OCI-LY7 (cell line): ENCODE measurements around the gene NTMT2. TPM values are rescaled to one million over a fixed set of nuclear protein-coding genes. Genes with fewer than 3 reads are reported as not detected.

Source experiments
- BruUV-seq: library from RNA; stranded (reverse); fragments of 400-500 nt; replicated peaks from 2 replicates; lab custom pipeline; 2021; lab: Mats Ljungman, UMichigan
- CTCF ChIA-PET: fragments of 300-600 bp; sonication (Branson Sonifier 250); formaldehyde crosslinking; loops from one replicate; lab custom pipeline; 2022; ENCODE audit warnings: antibody characterized with exemption; ENCODE audit not compliant: unreplicated experiment; lab: Charles Lee
- POLR2A ChIA-PET: fragments of 300-600 bp; sonication (Branson Sonifier 250); formaldehyde crosslinking; loops from one replicate; lab custom pipeline; 2022; ENCODE audit warnings: antibody characterized with exemption; lab: Charles Lee
- DNase-seq: peaks from one replicate; pipeline ENCODE4 v3.0.0-alpha.2; 2015; ENCODE audit warnings: low spot score
- H2AFZ ChIP-seq: fragments of 200-600 bp; sonication (generic), shearing (Covaris generic); 2 replicates; pipeline ENCODE4 v1.6.1; 2014; ENCODE audit warnings: mild to moderate bottlenecking, antibody characterized with exemption, low read length, moderate library complexity
- H3K27ac ChIP-seq: fragments of 200-600 bp; sonication (generic); 2 replicates; pipeline ENCODE4 v1.5.1; 2014; ENCODE audit warnings: mixed run types, low read depth, mild to moderate bottlenecking, moderate library complexity, low read length, inconsistent platforms; ENCODE audit not compliant: poor library complexity, severe bottlenecking
- H3K36me3 ChIP-seq: fragments of 200-600 bp; sonication (generic); 2 replicates; pipeline ENCODE4 v1.6.1; 2014; ENCODE audit warnings: mild to moderate bottlenecking, antibody characterized with exemption, low read length, moderate library complexity, mixed read lengths; ENCODE audit not compliant: insufficient read depth
- H3K4me1 ChIP-seq: fragments of 200-600 bp; sonication (generic); 2 replicates; pipeline ENCODE4 v1.5.1; 2014; ENCODE audit warnings: mild to moderate bottlenecking, low read length; ENCODE audit not compliant: insufficient read depth, poor library complexity, severe bottlenecking
- H3K4me2 ChIP-seq: fragments of 200-600 bp; sonication (generic); 2 replicates; pipeline ENCODE4 v1.6.1; 2014; ENCODE audit warnings: mild to moderate bottlenecking, low read length
- H3K4me3 ChIP-seq: fragments of 200-600 bp; sonication (generic); 2 replicates; pipeline ENCODE4 v1.5.1; 2014; ENCODE audit warnings: mild to moderate bottlenecking, low read depth, low read length; ENCODE audit not compliant: poor library complexity, severe bottlenecking
- H3K79me2 ChIP-seq: fragments of 200-600 bp; sonication (generic); 2 replicates; pipeline ENCODE4 v1.6.1; 2016; ENCODE audit warnings: low read depth, mild to moderate bottlenecking, low read length, moderate library complexity, mixed read lengths; ENCODE audit not compliant: insufficient read depth
- H3K9me2 ChIP-seq: fragments of 200-600 bp; sonication (generic); 2 replicates; pipeline ENCODE4 v1.6.1; 2016; ENCODE audit warnings: mild to moderate bottlenecking, low read length, mixed read lengths; ENCODE audit not compliant: insufficient read depth
- H3K9me3 ChIP-seq: fragments of 200-600 bp; sonication (generic); 2 replicates; pipeline ENCODE4 v1.6.1; 2014; ENCODE audit warnings: mild to moderate bottlenecking, mixed run types, low read length, mixed read lengths
- H4K20me1 ChIP-seq: fragments of 200-600 bp; sonication (generic); 2 replicates; pipeline ENCODE4 v1.6.1; 2014; ENCODE audit warnings: mild to moderate bottlenecking, antibody characterized with exemption, low read length, moderate library complexity, mixed read lengths; ENCODE audit not compliant: insufficient read depth
- EZH2phosphoT487 ChIP-seq: fragments of 200-600 bp; sonication (generic); IDR thresholded peaks from 2 replicates; pipeline ENCODE4 v1.6.1; 2018; ENCODE audit warnings: low read depth, borderline replicate concordance, mild to moderate bottlenecking, mixed run types, antibody characterized with exemption, low read length, moderate library complexity, mixed read lengths
- intact Hi-C: fragments of 100-400 bp; cut with micrococcal nuclease; formaldehyde crosslinking; loops from one replicate; pipeline ENCODE4 v1.10.0; 2022; ENCODE audit not compliant: unreplicated experiment
- total RNA-seq, 2 experiments: library from RNA; depleted of rRNA in 1 of 2; stranded (reverse); fragments of >200 nt in 1 of 2; shearing (Covaris generic) in 1 of 2; gene quantifications; 2 replicates each; pipeline ENCODE4 v1.2.3, GENCODE V29; 2014 to 2022
- TF ChIP-seq, protein P1 (sequence below): fragments of 200-600 bp; sonication (generic); conservative IDR thresholded peaks from 2 replicates; pipeline ENCODE4 v1.5.1; 2014; ENCODE audit warnings: mild to moderate bottlenecking, antibody characterized with exemption, low read length, moderate library complexity, mixed read lengths

The NTMT2 gene
- total RNA-seq, 2 experiments from 2014 or later, result not detected

GRCh38 chr1:170174395-170174794 is 28.6 kb downstream of the NTMT2 start:
- Histone ChIP-seq H3K79me2 (no peaks in the 10 kb centered on the region), H2AFZ (no peak overlapping the region), H3K27ac (no peak overlapping the region), H3K4me3 (no peak overlapping the region), H3K4me2 (no peak overlapping the region), H3K36me3 (no peaks in the 10 kb centered on the region), H3K9me2 (no peaks in the 10 kb centered on the region), H3K9me3 (no peaks in the 10 kb centered on the region), H3K4me1 (no peaks in the 10 kb centered on the region), H4K20me1 (no peaks in the 10 kb centered on the region)
- no peak for DNase-seq
- no TSS peak for BruUV-seq
- ChIA-PET CTCF (no interaction called here), POLR2A (interaction anchor here (1.7 kb wide), 1 partner anchor 13 kb away, joined by 5 read pairs; no protein-coding TSS in a partner anchor)
- TF ChIP-seq, protein P1, sequence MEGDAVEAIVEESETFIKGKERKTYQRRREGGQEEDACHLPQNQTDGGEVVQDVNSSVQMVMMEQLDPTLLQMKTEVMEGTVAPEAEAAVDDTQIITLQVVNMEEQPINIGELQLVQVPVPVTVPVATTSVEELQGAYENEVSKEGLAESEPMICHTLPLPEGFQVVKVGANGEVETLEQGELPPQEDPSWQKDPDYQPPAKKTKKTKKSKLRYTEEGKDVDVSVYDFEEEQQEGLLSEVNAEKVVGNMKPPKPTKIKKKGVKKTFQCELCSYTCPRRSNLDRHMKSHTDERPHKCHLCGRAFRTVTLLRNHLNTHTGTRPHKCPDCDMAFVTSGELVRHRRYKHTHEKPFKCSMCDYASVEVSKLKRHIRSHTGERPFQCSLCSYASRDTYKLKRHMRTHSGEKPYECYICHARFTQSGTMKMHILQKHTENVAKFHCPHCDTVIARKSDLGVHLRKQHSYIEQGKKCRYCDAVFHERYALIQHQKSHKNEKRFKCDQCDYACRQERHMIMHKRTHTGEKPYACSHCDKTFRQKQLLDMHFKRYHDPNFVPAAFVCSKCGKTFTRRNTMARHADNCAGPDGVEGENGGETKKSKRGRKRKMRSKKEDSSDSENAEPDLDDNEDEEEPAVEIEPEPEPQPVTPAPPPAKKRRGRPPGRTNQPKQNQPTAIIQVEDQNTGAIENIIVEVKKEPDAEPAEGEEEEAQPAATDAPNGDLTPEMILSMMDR, result no peak
- TF ChIP-seq EZH2phosphoT487, result no peak
- intact Hi-C loops, result no loop called here

GRCh38 chr1:170175041-170175440 is 29.3 kb downstream of the NTMT2 start:
- intact Hi-C loops, result no loop called here
- H3K9me3 ChIP-seq, result no peaks in the 10 kb centered on the region
- no peaks in the 10 kb centered on the region for H4K20me1 ChIP-seq
- no peak overlapping the region for H3K4me3 ChIP-seq
- TF ChIP-seq, protein P1, result no peak
- no peak for TF ChIP-seq EZH2phosphoT487
- H3K4me1 ChIP-seq, result no peaks in the 10 kb centered on the region
- DNase-seq, result no peak
- no peak overlapping the region for H2AFZ ChIP-seq
- no peaks in the 10 kb centered on the region for H3K36me3 ChIP-seq
- no peak overlapping the region for H3K27ac ChIP-seq
- POLR2A ChIA-PET, result no interaction called here
- no peaks in the 10 kb centered on the region for H3K79me2 ChIP-seq
- no TSS peak for BruUV-seq
- CTCF ChIA-PET, result no interaction called here
- H3K9me2 ChIP-seq, result no peaks in the 10 kb centered on the region
- no peak overlapping the region for H3K4me2 ChIP-seq

DNA sequence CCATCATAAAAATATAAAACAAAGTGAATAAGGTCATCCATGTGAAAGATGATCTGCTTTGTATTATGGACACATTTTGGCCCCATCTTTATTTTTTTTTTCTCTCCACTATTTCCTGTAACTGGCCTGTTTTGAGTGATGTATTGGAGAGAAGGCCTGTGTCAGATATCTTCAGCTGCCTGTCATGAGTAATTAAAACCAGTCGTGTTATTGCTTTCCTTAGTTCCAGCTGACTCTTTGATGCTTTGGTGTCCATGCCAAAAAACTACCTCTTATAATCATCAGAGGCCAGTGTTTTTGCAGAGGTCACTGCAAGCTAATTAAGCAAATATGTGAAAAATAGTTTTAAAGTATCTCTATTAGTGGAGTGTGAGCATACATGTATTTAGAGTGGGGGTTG is 29.7 kb downstream of the NTMT2 start:
- H4K20me1 ChIP-seq, result no peaks in the 10 kb centered on the region
- H3K9me2 ChIP-seq, result no peaks in the 10 kb centered on the region
- H3K4me2 ChIP-seq, result no peak overlapping the region
- H3K9me3 ChIP-seq, result no peaks in the 10 kb centered on the region
- H3K4me3 ChIP-seq, result no peak overlapping the region
- H3K79me2 ChIP-seq, result no peaks in the 10 kb centered on the region
- no TSS peak for BruUV-seq
- intact Hi-C loops, result no loop called here
- H3K36me3 ChIP-seq, result no peaks in the 10 kb centered on the region
- H2AFZ ChIP-seq, result no peak overlapping the region
- POLR2A ChIA-PET, result no interaction called here
- DNase-seq, result no peak
- no peak overlapping the region for H3K27ac ChIP-seq
- no peaks in the 10 kb centered on the region for H3K4me1 ChIP-seq
- CTCF ChIA-PET, result no interaction called here
- TF ChIP-seq, protein P1, result no peak
- TF ChIP-seq EZH2phosphoT487, result no peak
